Suppressor macrophage treated with lipopolysaccharide for 1 hour (primary cell): ENCODE data around the gene THSD7A.

Experiments used
- DNase-seq, 3 donors: peaks; one replicate each; pipeline ENCODE4 v3.0.0-alpha.2; 2020 to 2022

THSD7A gene

GRCh38 chr7:11620406-11621253 lies 211.4 kb downstream of the THSD7A start:
- no peak for DNase-seq

DNA sequence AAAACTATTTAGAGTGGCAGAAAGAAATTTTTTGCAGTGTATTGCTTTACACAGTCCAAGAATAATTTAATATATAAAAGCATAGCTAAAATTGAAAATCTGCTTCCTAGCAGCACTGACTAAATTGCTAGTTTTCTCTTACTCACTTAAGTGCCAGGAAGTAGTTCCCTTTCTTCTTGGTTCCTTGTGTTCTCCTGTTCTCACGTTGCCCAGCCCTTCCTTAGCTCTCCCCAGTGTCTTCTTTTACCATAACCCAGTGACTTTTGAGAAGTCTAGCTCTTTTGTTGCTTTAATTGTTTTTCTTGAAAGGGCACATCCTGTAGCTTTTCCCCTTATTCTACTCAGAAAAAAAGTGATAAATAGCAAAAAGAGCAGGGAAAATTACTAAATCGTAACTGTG lies 215.5 kb downstream of the THSD7A start:
- DNase-seq = no peak

DNA sequence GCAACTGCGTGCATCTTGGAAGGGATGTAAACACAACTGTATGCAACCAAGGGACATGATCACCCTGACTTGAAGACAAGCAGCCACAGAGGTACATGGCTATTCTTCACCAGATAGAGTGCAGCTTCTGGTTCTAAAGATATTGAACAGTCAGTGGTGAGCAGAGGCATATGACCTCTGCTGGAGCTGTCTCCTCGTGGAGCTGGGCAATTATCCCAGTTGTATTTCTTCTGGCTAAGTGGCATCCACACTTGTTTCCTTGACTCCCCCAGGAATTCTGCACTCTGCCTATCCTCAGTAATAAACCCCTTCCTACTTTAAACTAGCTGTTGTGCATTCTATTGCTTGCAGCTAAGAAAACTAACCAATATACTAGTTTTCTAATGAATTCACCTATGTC lies 216.8 kb downstream of the THSD7A start:
- DNase-seq = no peak

DNA sequence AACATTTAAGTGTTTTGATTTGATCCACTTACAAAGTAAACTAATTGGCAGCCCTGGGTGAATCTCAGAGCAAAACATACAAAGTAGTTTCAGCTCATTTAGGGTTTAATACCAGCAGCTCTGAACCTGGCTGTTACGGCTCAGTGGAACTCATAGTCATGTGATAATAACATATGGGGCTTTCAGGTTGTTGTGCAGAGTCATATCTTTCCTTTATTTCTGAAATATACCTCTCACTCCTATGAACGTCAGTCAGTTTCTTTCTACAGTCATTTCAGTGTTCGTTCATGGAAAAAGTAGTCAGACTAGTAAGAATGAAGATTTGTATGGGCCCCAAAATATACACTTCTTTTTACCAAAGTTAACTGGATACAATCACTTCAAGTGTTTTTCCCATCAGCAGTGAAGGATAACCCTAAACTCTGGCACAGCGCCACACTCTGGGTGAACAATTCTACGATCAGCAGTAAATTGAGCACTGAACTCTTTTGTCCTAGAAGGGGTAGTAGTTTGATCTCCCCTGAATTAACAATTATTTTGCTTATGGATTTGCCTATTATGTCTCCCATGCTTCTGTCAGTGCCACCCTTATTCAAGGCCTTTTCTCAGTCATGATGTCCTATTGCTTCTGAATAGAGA lies 218.6 kb downstream of the THSD7A start:
- DNase-seq = no peak

- DNase-seq = no peak
Observed at GRCh38 chr7:11612737-11613136, 219.3 kb downstream of the THSD7A start.

- DNase-seq = no peak
Observed at GRCh38 chr7:11609096-11609670, 222.8 kb downstream of the THSD7A start.

DNA sequence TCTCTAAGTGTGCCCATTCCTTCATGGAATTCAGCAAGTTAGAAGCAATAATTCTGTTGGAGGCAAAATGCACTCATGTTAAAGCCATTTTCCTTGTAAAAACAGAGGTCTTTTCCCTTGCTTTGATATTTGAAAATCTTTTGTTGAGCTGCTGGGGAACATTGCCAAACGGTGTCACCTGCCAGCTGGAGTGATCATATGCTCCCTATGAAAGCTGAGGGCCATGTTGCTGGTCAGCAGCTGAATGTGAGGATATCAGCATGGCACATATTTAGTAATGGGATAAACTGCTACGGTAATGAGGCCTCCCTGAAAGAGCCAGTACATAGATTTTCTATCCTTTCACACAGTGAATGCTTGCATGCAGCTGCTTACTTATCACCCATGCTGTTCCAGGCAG lies 224.3 kb downstream of the THSD7A start:
- no peak for DNase-seq

- no peak for DNase-seq
Observed at GRCh38 chr7:11605749-11606148, 226.2 kb downstream of the THSD7A start.

DNA sequence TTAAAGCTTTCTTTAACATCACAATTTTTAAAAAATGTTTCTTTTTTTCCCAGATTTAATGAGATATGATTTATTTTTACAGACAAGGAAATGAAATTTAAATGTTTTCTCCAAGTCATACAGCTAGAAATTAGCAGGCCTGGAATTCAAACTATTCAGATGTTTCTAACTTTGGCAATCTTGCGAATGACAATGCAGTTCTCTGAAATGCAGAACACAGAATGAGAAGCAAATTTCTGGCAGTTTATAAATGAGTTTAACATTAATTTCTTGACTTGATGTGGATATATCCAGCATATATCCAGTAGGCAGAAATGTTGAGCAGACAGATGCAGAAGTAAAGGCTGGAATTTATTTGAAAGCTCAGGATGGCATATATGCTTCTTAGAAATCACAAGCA lies 227.5 kb downstream of the THSD7A start:
- no peak for DNase-seq

- DNase-seq = no peak
Observed at GRCh38 chr7:11601761-11602160, 230.2 kb downstream of the THSD7A start.

DNA sequence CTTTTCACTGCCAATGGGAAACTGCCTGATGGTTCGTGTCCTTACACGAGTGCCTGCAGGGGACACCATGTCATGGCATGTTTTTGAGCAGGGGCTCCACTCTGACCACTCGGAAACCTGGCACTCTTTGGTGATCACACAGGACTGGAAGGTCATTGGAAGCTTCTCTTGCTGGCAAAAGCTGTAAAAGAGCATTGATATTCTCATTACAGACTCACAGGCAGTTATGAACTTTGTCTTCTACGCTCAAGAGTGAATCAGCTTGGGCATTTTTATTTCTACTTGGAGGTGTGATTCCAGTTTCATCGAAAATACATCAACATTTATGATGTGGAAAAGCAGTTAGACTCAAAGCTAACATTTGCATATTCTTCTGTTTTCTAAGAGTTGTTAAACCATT lies 238.7 kb downstream of the THSD7A start:
- no peak for DNase-seq

DNA sequence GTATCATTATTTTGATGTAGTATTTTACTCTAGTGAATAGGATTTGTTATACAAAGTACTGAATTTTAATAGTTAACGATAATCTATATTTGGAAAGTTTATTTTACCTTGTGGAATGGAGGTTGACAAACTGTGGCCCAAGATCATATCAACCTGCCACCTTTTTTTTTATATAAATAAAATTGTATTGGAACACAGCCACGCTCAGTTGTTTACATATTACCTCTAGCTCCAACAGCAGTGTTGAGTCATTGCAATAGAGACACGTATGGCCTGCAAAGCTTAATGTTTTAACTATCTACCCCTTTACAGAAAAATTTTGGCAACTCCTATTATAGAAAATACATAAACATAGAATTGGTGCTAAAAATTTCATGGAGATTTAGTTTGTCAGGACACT lies 239.3 kb downstream of the THSD7A start:
- DNase-seq = no peak

DNA sequence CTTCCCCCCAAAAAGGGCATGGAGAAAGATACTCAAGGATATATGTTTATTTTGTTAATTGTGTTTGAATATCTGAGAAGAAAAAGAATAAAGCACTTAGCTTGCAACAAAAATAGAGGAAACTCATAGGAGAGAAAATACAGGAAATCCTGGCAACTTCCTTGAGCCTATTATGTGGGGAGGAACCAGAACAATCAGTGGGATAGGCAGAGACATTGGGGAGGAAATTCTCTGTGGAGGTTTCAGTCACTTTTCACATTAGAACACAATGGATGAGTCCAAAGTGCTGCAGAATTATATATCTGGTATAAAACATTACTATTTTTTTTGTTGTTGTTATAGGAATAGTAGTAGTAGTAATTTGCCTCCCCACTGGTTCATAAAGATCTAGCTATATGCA lies 240.1 kb downstream of the THSD7A start:
- DNase-seq = no peak

GRCh38 chr7:11591055-11591633 lies 240.9 kb downstream of the THSD7A start:
- DNase-seq = no peak

- no peak for DNase-seq
Observed at GRCh38 chr7:11589251-11589650, 242.7 kb downstream of the THSD7A start.

DNA sequence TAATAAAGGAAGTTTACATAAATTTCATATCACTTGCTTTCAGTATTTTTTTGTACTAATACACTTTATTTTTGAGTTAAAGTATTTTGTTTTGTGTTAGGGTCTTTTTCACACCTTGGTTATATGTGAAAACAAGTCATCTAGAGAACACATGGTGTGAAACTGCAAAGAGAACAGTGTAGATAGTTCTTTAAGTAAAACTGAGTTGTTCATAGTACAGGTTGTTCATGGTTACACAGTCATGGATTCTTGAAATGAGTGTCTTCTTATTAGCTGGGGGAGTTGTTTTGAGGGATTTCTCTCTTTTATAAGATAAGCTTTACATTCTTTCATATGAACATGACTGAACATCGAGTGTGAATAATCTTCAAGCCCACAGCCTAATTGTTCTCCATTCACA lies 244.2 kb downstream of the THSD7A start:
- no peak for DNase-seq

GRCh38 chr7:11587048-11587447 lies 244.9 kb downstream of the THSD7A start:
- no peak for DNase-seq

- DNase-seq = no peak
Observed at GRCh38 chr7:11584406-11585031, 247.5 kb downstream of the THSD7A start.

GRCh38 chr7:11579141-11579540 lies 252.9 kb downstream of the THSD7A start:
- DNase-seq = no peak

- DNase-seq = no peak
Observed at GRCh38 chr7:11576310-11576709, 255.7 kb downstream of the THSD7A start.

GRCh38 chr7:11573128-11573750 lies 258.8 kb downstream of the THSD7A start:
- DNase-seq = no peak

- no peak for DNase-seq
Observed at GRCh38 chr7:11570922-11571550, 261.0 kb downstream of the THSD7A start.
